Activated T-cell treated with anti-CD3 and anti-CD28 coated beads for 4 hours (primary cell): ENCODE measurements around the gene KRTAP25-1.

Source experiments
- DNase-seq: peaks from one replicate; pipeline ENCODE4 v3.0.0-alpha.2; 2020

KRTAP25-1 gene

GRCh38 chr21:30289215-30289614 is at the start of gene KRTAP25-1:
Gene KRTAP25-1 (minus strand): TSS chr21:30289514. CDS start chr21:30289490, 24 bp downstream.
- DNase-seq = no peak

GRCh38 chr21:30338717-30339116 is 49.4 kb upstream of the KRTAP25-1 start:
- DNase-seq = no peak

- no peak for DNase-seq
These were observed 48.5 kb upstream of the KRTAP25-1 start for GRCh38 chr21:30337772-30338171.

- no peak for DNase-seq
These were observed 48.0 kb upstream of the KRTAP25-1 start, which contains the start of gene KRTAP27-1 for GRCh38 chr21:30337276-30337744. Gene KRTAP27-1 (minus strand): TSS chr21:30337694. CDS start chr21:30337668, 26 bp downstream.

GRCh38 chr21:30336596-30336995 is 47.3 kb upstream of the KRTAP25-1 start:
- DNase-seq = no peak

GRCh38 chr21:30333736-30334135 is 44.4 kb upstream of the KRTAP25-1 start:
- no peak for DNase-seq

- no peak for DNase-seq
These were observed 43.4 kb upstream of the KRTAP25-1 start for GRCh38 chr21:30332681-30333080.

- DNase-seq = no peak
These were observed 40.0 kb upstream of the KRTAP25-1 start for GRCh38 chr21:30329203-30329875.

GRCh38 chr21:30326390-30326789 is 37.1 kb upstream of the KRTAP25-1 start:
- DNase-seq = no peak

GRCh38 chr21:30320215-30320614 is 30.9 kb upstream of the KRTAP25-1 start, which contains the start of gene KRTAP26-1:
Gene KRTAP26-1 (minus strand): TSS chr21:30320315. CDS start chr21:30320035, 280 bp downstream.
- no peak for DNase-seq

GRCh38 chr21:30315701-30316100 is 26.4 kb upstream of the KRTAP25-1 start:
- DNase-seq = no peak

- DNase-seq = no peak
These were observed 17.6 kb upstream of the KRTAP25-1 start for GRCh38 chr21:30306884-30307283.

- no peak for DNase-seq
These were observed 15.8 kb upstream of the KRTAP25-1 start for GRCh38 chr21:30305136-30305535.

GRCh38 chr21:30282850-30283249 is 6.5 kb downstream of the KRTAP25-1 start, which contains the start of gene KRTAP24-1:
Gene KRTAP24-1 (minus strand): TSS chr21:30282950. CDS start chr21:30282932, 18 bp downstream.
- no peak for DNase-seq

GRCh38 chr21:30271611-30272010 is 17.7 kb downstream of the KRTAP25-1 start:
- DNase-seq = no peak

GRCh38 chr21:30271156-30271555 is 18.2 kb downstream of the KRTAP25-1 start:
- DNase-seq = no peak

- DNase-seq = no peak
These were observed 19.3 kb downstream of the KRTAP25-1 start for GRCh38 chr21:30269803-30270530.

GRCh38 chr21:30268608-30269197 is 20.6 kb downstream of the KRTAP25-1 start:
- no peak for DNase-seq

GRCh38 chr21:30257773-30258172 is 31.5 kb downstream of the KRTAP25-1 start:
- no peak for DNase-seq

- DNase-seq = no peak
These were observed 33.2 kb downstream of the KRTAP25-1 start for GRCh38 chr21:30256100-30256499.

- no peak for DNase-seq
These were observed 33.6 kb downstream of the KRTAP25-1 start for GRCh38 chr21:30255679-30256078.

- DNase-seq = no peak
These were observed 37.5 kb downstream of the KRTAP25-1 start for GRCh38 chr21:30251781-30252180.

- no peak for DNase-seq
These were observed 39.4 kb downstream of the KRTAP25-1 start for GRCh38 chr21:30249936-30250335.

GRCh38 chr21:30248844-30249243 is 40.5 kb downstream of the KRTAP25-1 start:
- no peak for DNase-seq
